Erythroblast (primary cell): ENCODE results near the gene HADH.

Experiments
- GATA1 ChIP-seq: IDR thresholded peaks from 2 replicates; pipeline ENCODE4 v1.6.1; 2011; ENCODE audit warnings: low read depth, mild to moderate bottlenecking, control low read depth, low read length, moderate library complexity
- POLR2A ChIP-seq: IDR thresholded peaks from 2 replicates; pipeline ENCODE4 v1.6.1; 2011; ENCODE audit warnings: mild to moderate bottlenecking, low read length

DNA sequence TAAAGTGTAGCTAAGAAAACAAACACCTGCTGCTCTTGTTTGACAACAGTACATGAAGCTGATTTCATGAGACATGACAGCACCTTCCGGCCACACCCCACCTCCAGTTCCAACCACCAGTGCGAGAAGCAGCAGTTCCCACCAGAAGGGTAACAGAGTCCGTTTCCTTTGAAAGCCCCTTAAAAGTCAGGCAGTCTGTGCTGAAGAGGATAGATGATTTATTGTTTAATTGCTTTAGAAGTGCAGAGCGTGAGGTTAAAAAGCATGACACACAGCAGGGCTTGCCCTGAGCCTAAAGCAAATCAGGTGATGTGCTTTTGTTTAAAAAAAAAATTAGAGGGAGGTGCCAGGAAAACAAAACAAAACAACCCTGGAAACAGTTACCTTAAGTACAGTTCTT lies 82.6 kb downstream of the HADH start:
- no peak for TF ChIP-seq POLR2A
- TF ChIP-seq GATA1 = no peak
